Body of pancreas (tissue), 4 donors: Measurements from ENCODE around the gene PHKA1.

ENCODE experiments used
- CTCF ChIP-seq, 7 experiments: fragments of 450-650 bp in 4 of 7; fragments of 200-600 bp in 3 of 7; sonication (generic) in 3 of 7; IDR thresholded peaks; one replicate each; pipeline ENCODE4 v1.5.1; 2016 to 2019; ENCODE audit warnings: antibody characterized with exemption in 7 of 7
- POLR2A ChIP-seq, 3 donors: fragments of 450-650 bp; IDR thresholded peaks; one replicate each; pipeline ENCODE4 v1.6.1; 2016; ENCODE audit warnings: antibody characterized with exemption in 3 of 3, mild to moderate bottlenecking in 2 of 3

GRCh38 chrX:72620550-72621145 is 93.5 kb downstream of the PHKA1 start:
- TF ChIP-seq CTCF (IDR thresholded peaks at IDR 0.05) (no peak), POLR2A (IDR thresholded peaks at IDR 0.05) (peak; percentile 43 to 69 (median 67))
